Vagina (tissue), 2 donors: ENCODE measurements around the gene ADORA3. TPM values are rescaled to one million over a fixed set of nuclear protein-coding genes. Genes with fewer than 3 reads are reported as not detected.

Source experiments
- DNase-seq, 2 donors: peaks; one replicate each; pipeline ENCODE4 v3.0.0-alpha.2; 2017; ENCODE audit errors: extremely low spot score in 2 of 2
- H3K27ac ChIP-seq: fragments of 200-600 bp; sonication (generic); one replicate; pipeline ENCODE4 v1.5.1; 2019
- H3K27me3 ChIP-seq: fragments of 200-600 bp; sonication (generic); one replicate; pipeline ENCODE4 v1.5.1; 2019
- H3K36me3 ChIP-seq, 2 donors: fragments of 200-600 bp; sonication (generic); one replicate each; pipeline ENCODE4 v1.5.1; 2017 to 2019
- H3K4me1 ChIP-seq: fragments of 200-600 bp; sonication (generic); one replicate; pipeline ENCODE4 v1.5.1; 2019
- H3K4me3 ChIP-seq, 2 donors: fragments of 200-600 bp; sonication (generic); 1 replicate in 1 of 2; 2 replicates in 1 of 2; pipeline ENCODE4 v1.5.1; 2016 to 2019
- H3K9me3 ChIP-seq: fragments of 200-600 bp; sonication (generic); one replicate; pipeline ENCODE4 v1.5.1; 2019
- POLR2A ChIP-seq, 2 donors: fragments of 450-650 bp; IDR thresholded peaks; one replicate each; pipeline ENCODE4 v1.6.1; 2017; ENCODE audit warnings: antibody characterized with exemption in 2 of 2, mild to moderate bottlenecking in 2 of 2, moderate library complexity in 2 of 2
- POLR2AphosphoS5 ChIP-seq, 2 donors: sonication (generic); formaldehyde crosslinking; IDR thresholded peaks; one replicate each; pipeline ENCODE4 v1.9.0; 2017; ENCODE audit warnings: antibody characterized with exemption in 2 of 2, mild to moderate bottlenecking in 2 of 2, low read depth in 1 of 2; ENCODE audit not compliant: insufficient read depth in 1 of 2
- intact Hi-C: fragments of 100-400 bp; cut with DNase I; formaldehyde crosslinking; loops from one replicate; pipeline ENCODE4 v1.15.1; 2023
- total RNA-seq: library from RNA; depleted of rRNA; stranded (reverse); fragments of >200 nt; gene quantifications from one replicate; pipeline ENCODE4 v1.2.3, GENCODE V29; 2016
- TF ChIP-seq, protein P1 (sequence below), 3 experiments: fragments of 450-650 bp in 2 of 3; fragments of 200-600 bp in 1 of 3; sonication (generic) in 1 of 3; IDR thresholded peaks; one replicate each; pipeline ENCODE4 v1.5.1; 2017 to 2019; ENCODE audit warnings: antibody characterized with exemption in 3 of 3, mild to moderate bottlenecking in 2 of 3, moderate library complexity in 2 of 3

ADORA3 gene
- total RNA-seq, 1 donor from 2014 or later: 5.2 TPM

DNA sequence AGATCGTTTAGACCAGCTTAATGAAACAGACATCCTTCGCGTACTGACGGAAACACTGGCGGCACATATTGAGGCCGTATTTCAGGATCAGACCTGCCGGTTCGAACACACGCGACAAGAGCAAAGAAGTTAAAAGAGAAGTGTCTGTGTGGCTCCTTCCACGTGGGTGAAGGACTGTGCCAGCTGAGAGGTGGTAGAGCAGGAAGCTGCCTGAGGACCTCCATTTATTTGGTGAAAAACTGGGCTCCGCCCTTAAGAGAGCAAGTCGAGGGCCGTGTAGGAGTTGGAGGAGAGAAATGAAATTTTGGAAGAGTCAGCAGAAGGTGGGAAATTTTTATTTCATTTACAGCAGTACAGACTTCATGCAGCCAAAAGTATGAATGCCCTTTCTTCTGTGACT lies 38.8 kb upstream of the ADORA3 start:
- TF ChIP-seq, protein P1, sequence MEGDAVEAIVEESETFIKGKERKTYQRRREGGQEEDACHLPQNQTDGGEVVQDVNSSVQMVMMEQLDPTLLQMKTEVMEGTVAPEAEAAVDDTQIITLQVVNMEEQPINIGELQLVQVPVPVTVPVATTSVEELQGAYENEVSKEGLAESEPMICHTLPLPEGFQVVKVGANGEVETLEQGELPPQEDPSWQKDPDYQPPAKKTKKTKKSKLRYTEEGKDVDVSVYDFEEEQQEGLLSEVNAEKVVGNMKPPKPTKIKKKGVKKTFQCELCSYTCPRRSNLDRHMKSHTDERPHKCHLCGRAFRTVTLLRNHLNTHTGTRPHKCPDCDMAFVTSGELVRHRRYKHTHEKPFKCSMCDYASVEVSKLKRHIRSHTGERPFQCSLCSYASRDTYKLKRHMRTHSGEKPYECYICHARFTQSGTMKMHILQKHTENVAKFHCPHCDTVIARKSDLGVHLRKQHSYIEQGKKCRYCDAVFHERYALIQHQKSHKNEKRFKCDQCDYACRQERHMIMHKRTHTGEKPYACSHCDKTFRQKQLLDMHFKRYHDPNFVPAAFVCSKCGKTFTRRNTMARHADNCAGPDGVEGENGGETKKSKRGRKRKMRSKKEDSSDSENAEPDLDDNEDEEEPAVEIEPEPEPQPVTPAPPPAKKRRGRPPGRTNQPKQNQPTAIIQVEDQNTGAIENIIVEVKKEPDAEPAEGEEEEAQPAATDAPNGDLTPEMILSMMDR (IDR thresholded peaks at IDR 0.05): no peak
- TF ChIP-seq POLR2A (IDR thresholded peaks at IDR 0.05) (no peak), POLR2AphosphoS5 (IDR thresholded peaks at IDR 0.05; ENCODE audit: insufficient read depth in 1 of 2, low read depth in 1 of 2) (no peak)
- intact Hi-C loops: no loop called here
- H3K4me1 ChIP-seq: no peaks in the 10 kb centered on the region
- H3K4me3 ChIP-seq: no peak overlapping the region
- no peak for DNase-seq
- no peak overlapping the region for H3K27ac ChIP-seq
- no peaks in the 10 kb centered on the region for H3K27me3 ChIP-seq
- no peaks in the 10 kb centered on the region for H3K9me3 ChIP-seq
- H3K36me3 ChIP-seq: no peaks in the 10 kb centered on the region

DNA sequence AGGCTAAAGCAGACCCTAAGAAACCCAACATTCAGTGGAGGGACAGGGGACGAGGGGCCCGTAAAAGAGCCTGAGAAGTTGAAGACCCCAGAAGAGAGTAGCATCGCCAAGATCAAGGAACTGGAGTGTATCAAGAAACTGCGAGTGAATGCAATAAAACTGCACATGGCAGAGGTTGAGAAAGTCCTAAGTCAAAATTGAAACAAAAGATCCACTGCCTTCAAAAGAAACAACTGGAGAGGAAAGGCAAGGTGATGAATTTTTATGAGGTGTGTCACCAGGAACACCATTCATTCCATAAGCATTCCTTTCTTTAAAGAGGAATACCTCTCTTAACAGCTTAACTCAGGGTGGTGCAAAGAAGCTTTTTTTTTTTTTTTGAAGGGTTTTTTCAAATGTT lies 38.3 kb upstream of the ADORA3 start:
- intact Hi-C loops: no loop called here
- H3K9me3 ChIP-seq: no peaks in the 10 kb centered on the region
- no peak for DNase-seq
- TF ChIP-seq POLR2AphosphoS5 (IDR thresholded peaks at IDR 0.05; ENCODE audit: insufficient read depth in 1 of 2, low read depth in 1 of 2) (no peak), POLR2A (IDR thresholded peaks at IDR 0.05) (no peak)
- TF ChIP-seq, protein P1 (IDR thresholded peaks at IDR 0.05): no peak
- H3K4me1 ChIP-seq: no peaks in the 10 kb centered on the region
- no peak overlapping the region for H3K4me3 ChIP-seq
- H3K27me3 ChIP-seq: no peaks in the 10 kb centered on the region
- H3K27ac ChIP-seq: no peak overlapping the region
- H3K36me3 ChIP-seq: no peaks in the 10 kb centered on the region

DNA sequence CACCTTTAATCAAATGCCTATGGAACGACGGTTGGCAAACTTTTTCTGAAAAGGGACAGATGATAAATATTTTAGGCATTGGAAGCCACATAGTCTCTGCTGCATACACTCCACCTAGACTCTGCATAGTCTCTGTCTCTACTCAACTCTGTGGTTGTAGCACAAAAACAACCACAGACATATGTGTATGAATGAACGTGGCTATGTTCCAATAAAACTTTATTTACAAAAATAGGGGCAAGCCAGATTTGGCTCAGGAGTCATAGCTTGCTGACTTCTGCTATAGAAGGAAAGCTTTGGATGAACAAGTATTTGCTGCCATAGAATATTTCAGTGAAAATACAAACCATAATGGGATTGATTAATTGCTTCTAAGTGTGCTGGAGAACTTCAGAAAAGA lies 37.5 kb upstream of the ADORA3 start:
- TF ChIP-seq POLR2A (IDR thresholded peaks at IDR 0.05) (no peak), POLR2AphosphoS5 (IDR thresholded peaks at IDR 0.05; ENCODE audit: insufficient read depth in 1 of 2, low read depth in 1 of 2) (no peak)
- TF ChIP-seq, protein P1 (IDR thresholded peaks at IDR 0.05): no peak
- H3K36me3 ChIP-seq: no peaks in the 10 kb centered on the region
- no peaks in the 10 kb centered on the region for H3K27me3 ChIP-seq
- H3K4me3 ChIP-seq: no peak overlapping the region
- intact Hi-C loops: no loop called here
- DNase-seq: no peak
- no peaks in the 10 kb centered on the region for H3K4me1 ChIP-seq
- no peaks in the 10 kb centered on the region for H3K9me3 ChIP-seq
- no peak overlapping the region for H3K27ac ChIP-seq

DNA sequence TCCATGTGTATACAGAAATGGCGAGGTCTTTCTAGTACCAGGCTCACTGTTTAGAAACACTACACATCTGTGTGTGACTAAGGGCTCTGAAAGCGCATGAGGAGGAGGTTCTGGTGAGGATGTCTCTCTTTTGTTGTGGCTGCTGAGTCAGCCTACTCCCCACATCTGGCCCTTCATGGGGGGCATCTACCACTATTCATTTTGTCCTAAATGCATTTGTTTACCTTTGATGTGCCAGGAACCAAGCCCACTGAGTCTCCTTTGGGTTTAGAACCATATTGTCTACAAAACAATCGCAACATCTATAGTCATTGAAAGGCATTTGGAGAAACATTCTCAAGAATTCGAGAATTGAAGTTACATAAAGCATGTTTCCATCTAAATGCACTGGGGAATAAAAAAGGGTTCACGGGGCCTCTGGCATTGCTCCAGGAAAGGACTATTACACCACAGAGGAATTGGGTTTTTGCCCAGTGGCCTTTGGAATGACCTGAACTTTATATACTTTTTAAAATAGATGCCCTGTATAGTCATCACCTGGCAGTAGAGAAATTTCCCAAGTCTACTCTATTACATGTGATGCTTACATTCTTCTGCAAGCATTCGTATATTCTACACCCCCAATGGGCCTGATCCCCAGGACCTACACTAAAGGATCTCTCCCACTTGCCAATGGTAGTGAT lies 35.1 kb upstream of the ADORA3 start:
- intact Hi-C loops: no loop called here
- H3K27ac ChIP-seq: no peak overlapping the region

More for the DNA sequence above, 35.1 kb upstream of the ADORA3 start:
- Histone ChIP-seq H3K4me1 (no peaks in the 10 kb centered on the region), H3K9me3 (no peaks in the 10 kb centered on the region), H3K27me3 (no peaks in the 10 kb centered on the region), H3K4me3 (no peak overlapping the region), H3K36me3 (no peaks in the 10 kb centered on the region)
- DNase-seq: no peak
- TF ChIP-seq, protein P1 (IDR thresholded peaks at IDR 0.05): no peak
- TF ChIP-seq POLR2AphosphoS5 (IDR thresholded peaks at IDR 0.05; ENCODE audit: insufficient read depth in 1 of 2, low read depth in 1 of 2) (no peak), POLR2A (IDR thresholded peaks at IDR 0.05) (no peak)
